Endodermal cell (in vitro differentiated cells): Measurements from ENCODE around the gene CAPZB. TPM values are rescaled to one million over a fixed set of nuclear protein-coding genes. Genes with fewer than 3 reads are reported as not detected.
A peak's percentile ranks its signal among the peaks of the same experiment; 100 is the strongest.

Experiments used
- DNase-seq: peaks from one replicate; pipeline ENCODE4 v3.0.0-alpha.2; 2017
- H3K27ac ChIP-seq: 2 replicates; pipeline ENCODE4 v1.5.1; 2013; ENCODE audit warnings: mild to moderate bottlenecking, low read depth, low read length, moderate library complexity
- H3K27me3 ChIP-seq: 2 replicates; pipeline ENCODE4 v1.6.1; 2013; ENCODE audit warnings: mild to moderate bottlenecking, low read length, moderate library complexity; ENCODE audit not compliant: insufficient read depth, control insufficient read depth, poor library complexity, severe bottlenecking
- H3K36me3 ChIP-seq: 2 replicates; pipeline ENCODE4 v1.7.0; 2013; ENCODE audit warnings: mild to moderate bottlenecking, low read length, moderate library complexity; ENCODE audit not compliant: control insufficient read depth, insufficient read depth
- H3K4me1 ChIP-seq: one replicate; pipeline ENCODE4 v1.7.0; 2013; ENCODE audit warnings: low read length; ENCODE audit not compliant: control insufficient read depth, insufficient read depth
- H3K4me3 ChIP-seq: 2 replicates; pipeline ENCODE4 v1.5.1; 2013; ENCODE audit warnings: mild to moderate bottlenecking, low read length, moderate library complexity
- H3K9ac ChIP-seq: 2 replicates; pipeline ENCODE4 v1.6.1; 2013; ENCODE audit warnings: mild to moderate bottlenecking, low read length, moderate library complexity; ENCODE audit not compliant: poor library complexity, severe bottlenecking; ENCODE audit errors: extremely low read depth
- H3K9me3 ChIP-seq: 2 replicates; pipeline ENCODE4 v1.6.1; 2013; ENCODE audit warnings: mild to moderate bottlenecking, low read length, moderate library complexity; ENCODE audit not compliant: control insufficient read depth
- H3K27ac Mint-ChIP-seq: 2 replicates; pipeline ENCODE4 v1.8.0; 2020; ENCODE audit warnings: mixed read lengths
- H3K27me3 Mint-ChIP-seq: 2 replicates; pipeline ENCODE4 v1.8.0; 2021; ENCODE audit warnings: mild to moderate bottlenecking, mixed read lengths; ENCODE audit not compliant: insufficient read depth
- H3K36me3 Mint-ChIP-seq: 2 replicates; pipeline ENCODE4 v1.8.0; 2020; ENCODE audit warnings: low read depth, mixed read lengths
- H3K4me1 Mint-ChIP-seq: 2 replicates; pipeline ENCODE4 v1.8.0; 2020; ENCODE audit warnings: mixed read lengths
- H3K4me3 Mint-ChIP-seq: 2 replicates; pipeline ENCODE4 v1.8.0; 2020; ENCODE audit warnings: mild to moderate bottlenecking, moderate library complexity, mixed read lengths
- H3K9me3 Mint-ChIP-seq: 2 replicates; pipeline ENCODE4 v1.8.0; 2020; ENCODE audit warnings: mild to moderate bottlenecking, mixed read lengths
- CTCF ChIP-seq: fragments of 200-600 bp; sonication (generic); conservative IDR thresholded peaks from 2 replicates; pipeline ENCODE4 v1.5.0; 2021; ENCODE audit warnings: antibody characterized with exemption, mild to moderate bottlenecking
- WGBS, 2 experiments: methylation state at CpG; one replicate each; pipeline versions ENCODE4 v1.1.5 to v1.1.7; 2013; ENCODE audit warnings: missing lambda C conversion rate in 2 of 2, mixed read lengths in 1 of 2; ENCODE audit not compliant: insufficient coverage in 1 of 2, insufficient read length in 1 of 2; 5-methylcytosine and 5-hydroxymethylcytosine counted together
- total RNA-seq, 2 donors: library from RNA; stranded (reverse); fragmentation: NEBNext Ultra II Directional in 1 of 2; extraction: Animal tissue kit (Norgen Biotek cat#: 25700) in 1 of 2; gene quantifications; 2 replicates in 1 of 2; 3 replicates in 1 of 2; pipeline ENCODE4 v1.2.1, GENCODE V29; 2021

Gene CAPZB
- total RNA-seq, 2 donors from 2014 or later = 334 to 362 TPM

- Histone ChIP-seq H3K36me3 (peaks cover 56% of the 10 kb centered on the region), H3K4me1 (no peaks in the 10 kb centered on the region), H3K9ac (no peak overlapping the region), H3K9me3 (no peaks in the 10 kb centered on the region), H3K27me3 (no peaks in the 10 kb centered on the region), H3K4me3 (no peak overlapping the region), H3K27ac (no peak overlapping the region)
- Mint-ChIP-seq H3K27ac (no peak overlapping the region), H3K36me3 (peaks cover 55% of the 10 kb centered on the region), H3K9me3 (no peaks in the 10 kb centered on the region), H3K4me1 (no peaks in the 10 kb centered on the region), H3K4me3 (no peak overlapping the region), H3K27me3 (no peaks in the 10 kb centered on the region)
- WGBS, 2 experiments = 91 to 92% methylated on average over 13 to 14 of the region's 14 CpGs
- DNase-seq = no peak
- no peak for TF ChIP-seq CTCF
Observed at GRCh38 chr1:19347533-19348172, 137.7 kb downstream of the CAPZB start.

DNA sequence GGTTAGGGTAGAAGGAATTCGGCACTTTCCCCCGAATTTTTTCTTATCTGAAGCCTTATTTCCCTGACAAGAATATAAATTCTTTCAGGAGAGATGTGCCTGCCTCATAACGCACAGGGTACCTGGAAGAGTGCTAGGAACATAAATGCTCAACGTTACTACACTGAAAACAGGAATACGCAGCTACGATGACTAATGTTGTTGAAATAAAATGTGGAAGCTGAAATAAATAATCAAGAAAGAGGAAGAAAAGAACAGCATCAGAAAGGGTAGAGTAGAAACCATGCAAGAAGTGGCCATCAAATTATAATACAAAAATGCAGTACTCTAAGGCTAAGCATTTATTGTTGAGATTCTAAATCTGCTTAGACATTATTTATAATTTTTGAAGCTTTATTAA lies 139.3 kb downstream of the CAPZB start:
- WGBS, 2 experiments = 95 to 98% methylated on average over 6 of the region's 6 CpGs
- no peaks in the 10 kb centered on the region for H3K9me3 ChIP-seq
- H3K4me3 Mint-ChIP-seq = no peak overlapping the region

DNA sequence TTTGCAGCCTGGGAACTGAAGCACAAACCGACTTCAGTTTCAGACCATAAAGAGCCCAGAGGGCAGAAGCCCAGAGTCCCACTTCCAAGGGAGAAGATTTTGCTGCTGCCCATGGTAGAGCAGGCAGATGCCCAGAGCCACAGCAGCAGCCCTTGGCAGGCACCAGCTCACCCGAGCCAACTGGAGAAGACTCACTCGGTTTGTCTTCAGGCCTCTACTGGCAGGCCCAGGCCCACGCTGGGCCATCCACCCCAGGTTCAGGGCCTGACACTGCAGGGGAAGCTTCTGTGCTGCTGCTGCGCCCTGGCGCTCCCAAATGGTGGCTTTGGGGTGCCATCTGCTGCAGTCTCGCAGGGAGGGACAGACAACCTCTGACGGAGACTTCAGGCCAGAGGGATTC lies 139.9 kb downstream of the CAPZB start:
- peaks cover 2% of the 10 kb centered on the region for H3K4me1 Mint-ChIP-seq
- no peak overlapping the region for H3K4me3 ChIP-seq
- no peaks in the 10 kb centered on the region for H3K27me3 ChIP-seq
- no peak for TF ChIP-seq CTCF
- H3K9me3 ChIP-seq = no peaks in the 10 kb centered on the region
- H3K27me3 Mint-ChIP-seq = no peaks in the 10 kb centered on the region
- peaks cover 63% of the 10 kb centered on the region for H3K36me3 ChIP-seq
- peaks cover 55% of the 10 kb centered on the region for H3K36me3 Mint-ChIP-seq
- peak overlapping the region; percentile 26 for H3K27ac Mint-ChIP-seq
- no peaks in the 10 kb centered on the region for H3K9me3 Mint-ChIP-seq
- H3K9ac ChIP-seq = no peak overlapping the region
- WGBS, 2 experiments = 93 to 95% methylated on average over 8 of the region's 8 CpGs
- H3K4me1 ChIP-seq = no peaks in the 10 kb centered on the region
- H3K27ac ChIP-seq = no peak overlapping the region
- no peak for DNase-seq
- H3K4me3 Mint-ChIP-seq = no peak overlapping the region

More for the DNA sequence above, 139.3 kb downstream of the CAPZB start:
- no peak for DNase-seq
- H3K4me1 ChIP-seq = no peaks in the 10 kb centered on the region
- H3K36me3 ChIP-seq = peaks cover 56% of the 10 kb centered on the region
- peaks cover 51% of the 10 kb centered on the region for H3K36me3 Mint-ChIP-seq
- no peak overlapping the region for H3K27ac Mint-ChIP-seq
- H3K9me3 Mint-ChIP-seq = no peaks in the 10 kb centered on the region
- H3K27ac ChIP-seq = no peak overlapping the region
- H3K27me3 Mint-ChIP-seq = no peaks in the 10 kb centered on the region
- H3K27me3 ChIP-seq = no peaks in the 10 kb centered on the region
- no peak for TF ChIP-seq CTCF
- no peak overlapping the region for H3K9ac ChIP-seq
- H3K4me1 Mint-ChIP-seq = peaks cover 2% of the 10 kb centered on the region
- no peak overlapping the region for H3K4me3 ChIP-seq
